ENCODE measurements around the gene PNPLA5.
"Not testable (repeated sequence)": the region's sequence is repeated elsewhere in the genome, so short reads cannot be mapped to it uniquely, and the experiment has no call there.

Gene PNPLA5

GRCh38 chr22:43917521-43917920 is 25.7 kb upstream of the PNPLA5 start:
- no peak for DNase-seq
- H3K4me3 Mint-ChIP-seq = no peak overlapping the region
- H3K27ac Mint-ChIP-seq = no peak overlapping the region
- ATAC-seq = no peak
- H3K4me1 Mint-ChIP-seq = no peaks in the 10 kb centered on the region
- H3K36me3 Mint-ChIP-seq (ENCODE audit: low read depth) = no peaks in the 10 kb centered on the region
- H3K9me3 Mint-ChIP-seq = no peaks in the 10 kb centered on the region
- H3K27me3 Mint-ChIP-seq = peaks cover 17% of the 10 kb centered on the region

- DNase-seq (no peak), ATAC-seq (no peak)
- H3K4me3 Mint-ChIP-seq = no peak overlapping the region
- H3K9me3 Mint-ChIP-seq = no peaks in the 10 kb centered on the region
- no peaks in the 10 kb centered on the region for H3K36me3 Mint-ChIP-seq (ENCODE audit: low read depth)
- no peaks in the 10 kb centered on the region for H3K4me1 Mint-ChIP-seq
- no peak overlapping the region for H3K27ac Mint-ChIP-seq
- peaks cover 17% of the 10 kb centered on the region for H3K27me3 Mint-ChIP-seq
These were observed 19.5 kb upstream of the PNPLA5 start for GRCh38 chr22:43911351-43911750.

GRCh38 chr22:43910178-43910695 is 18.4 kb upstream of the PNPLA5 start:
- ATAC-seq (no peak), DNase-seq (no peak)
- Mint-ChIP-seq H3K27me3 (peaks cover 19% of the 10 kb centered on the region), H3K4me3 (no peak overlapping the region), H3K9me3 (no peaks in the 10 kb centered on the region), H3K36me3 (ENCODE audit: low read depth) (no peaks in the 10 kb centered on the region), H3K27ac (no peak overlapping the region), H3K4me1 (no peaks in the 10 kb centered on the region)

- Mint-ChIP-seq H3K27me3 (peaks cover 19% of the 10 kb centered on the region), H3K36me3 (ENCODE audit: low read depth) (no peaks in the 10 kb centered on the region), H3K4me1 (no peaks in the 10 kb centered on the region), H3K27ac (no peak overlapping the region), H3K4me3 (no peak overlapping the region), H3K9me3 (no peaks in the 10 kb centered on the region)
- ATAC-seq (no peak), DNase-seq (no peak)
These were observed 17.9 kb upstream of the PNPLA5 start for GRCh38 chr22:43909708-43910107.

GRCh38 chr22:43905681-43906080 is 13.9 kb upstream of the PNPLA5 start:
- Mint-ChIP-seq H3K4me1 (no peaks in the 10 kb centered on the region), H3K9me3 (no peaks in the 10 kb centered on the region), H3K27me3 (peaks cover 25% of the 10 kb centered on the region), H3K4me3 (no peak overlapping the region), H3K36me3 (ENCODE audit: low read depth) (no peaks in the 10 kb centered on the region), H3K27ac (no peak overlapping the region)
- no peak for DNase-seq
- no peak for ATAC-seq

- H3K27ac Mint-ChIP-seq; H3K4me3 Mint-ChIP-seq; ATAC-seq; H3K36me3 Mint-ChIP-seq (ENCODE audit: low read depth); H3K9me3 Mint-ChIP-seq; H3K4me1 Mint-ChIP-seq: not testable (repeated sequence)
- peaks cover 18% of the 10 kb centered on the region for H3K27me3 Mint-ChIP-seq
- DNase-seq = peak; percentile 37
These were observed 12.6 kb upstream of the PNPLA5 start for GRCh38 chr22:43904412-43904811.

- H3K27ac Mint-ChIP-seq, H3K4me1 Mint-ChIP-seq: not testable (repeated sequence)
These were observed 11.2 kb upstream of the PNPLA5 start for GRCh38 chr22:43903033-43903432.

GRCh38 chr22:43901976-43902643 is 10.3 kb upstream of the PNPLA5 start:
- Mint-ChIP-seq H3K9me3 (no peaks in the 10 kb centered on the region), H3K4me3 (no peak overlapping the region), H3K27me3 (peaks cover 18% of the 10 kb centered on the region), H3K36me3 (ENCODE audit: low read depth) (no peaks in the 10 kb centered on the region), H3K27ac (no peak overlapping the region), H3K4me1 (no peaks in the 10 kb centered on the region)
- ATAC-seq (no peak), DNase-seq (no peak)

More at GRCh38 chr22:43903033-43903432, 11.2 kb upstream of the PNPLA5 start:
- not testable (repeated sequence) for ATAC-seq; H3K9me3 Mint-ChIP-seq; DNase-seq; H3K4me3 Mint-ChIP-seq; H3K36me3 Mint-ChIP-seq (ENCODE audit: low read depth)
- H3K27me3 Mint-ChIP-seq = peaks cover 18% of the 10 kb centered on the region

- Mint-ChIP-seq H3K4me3 (no peak overlapping the region), H3K27me3 (peaks cover 16% of the 10 kb centered on the region), H3K36me3 (ENCODE audit: low read depth) (no peaks in the 10 kb centered on the region), H3K9me3 (no peaks in the 10 kb centered on the region), H3K27ac (no peak overlapping the region), H3K4me1 (no peaks in the 10 kb centered on the region)
- DNase-seq (no peak), ATAC-seq (no peak)
These were observed 8.4 kb upstream of the PNPLA5 start for GRCh38 chr22:43900206-43900605.

- ATAC-seq = peak; percentile 44
- no peak for DNase-seq
- Mint-ChIP-seq H3K4me3 (no peak overlapping the region), H3K9me3 (no peaks in the 10 kb centered on the region), H3K27ac (no peak overlapping the region), H3K4me1 (no peaks in the 10 kb centered on the region), H3K27me3 (peaks cover 16% of the 10 kb centered on the region), H3K36me3 (ENCODE audit: low read depth) (no peaks in the 10 kb centered on the region)
These were observed 6.0 kb upstream of the PNPLA5 start for GRCh38 chr22:43897751-43898261.

GRCh38 chr22:43895986-43896645 is 4.3 kb upstream of the PNPLA5 start:
- no peak for DNase-seq
- H3K27ac Mint-ChIP-seq = no peak overlapping the region
- no peaks in the 10 kb centered on the region for H3K36me3 Mint-ChIP-seq (ENCODE audit: low read depth)
- no peak overlapping the region for H3K4me3 Mint-ChIP-seq
- ATAC-seq = no peak
- H3K9me3 Mint-ChIP-seq = no peaks in the 10 kb centered on the region
- H3K4me1 Mint-ChIP-seq = no peaks in the 10 kb centered on the region
- H3K27me3 Mint-ChIP-seq = peaks cover 24% of the 10 kb centered on the region

GRCh38 chr22:43894122-43894521 is 2.3 kb upstream of the PNPLA5 start:
- Mint-ChIP-seq H3K4me1 (no peaks in the 10 kb centered on the region), H3K27me3 (peaks cover 33% of the 10 kb centered on the region), H3K36me3 (ENCODE audit: low read depth) (no peaks in the 10 kb centered on the region), H3K4me3 (no peak overlapping the region), H3K9me3 (no peaks in the 10 kb centered on the region), H3K27ac (no peak overlapping the region)
- DNase-seq (no peak), ATAC-seq (no peak)

- Mint-ChIP-seq H3K36me3 (ENCODE audit: low read depth) (no peaks in the 10 kb centered on the region), H3K4me1 (no peaks in the 10 kb centered on the region), H3K4me3 (no peak overlapping the region), H3K27ac (no peak overlapping the region), H3K27me3 (peaks cover 40% of the 10 kb centered on the region), H3K9me3 (no peaks in the 10 kb centered on the region)
- DNase-seq = no peak
- ATAC-seq = no peak
These were observed 1.5 kb upstream of the PNPLA5 start for GRCh38 chr22:43893266-43893665.

GRCh38 chr22:43892183-43892894 is 526 bp upstream of the PNPLA5 start:
- no peak for ATAC-seq
- Mint-ChIP-seq H3K4me3 (no peak overlapping the region), H3K27ac (no peak overlapping the region), H3K27me3 (peaks cover 43% of the 10 kb centered on the region), H3K4me1 (no peaks in the 10 kb centered on the region), H3K9me3 (no peaks in the 10 kb centered on the region), H3K36me3 (ENCODE audit: low read depth) (no peaks in the 10 kb centered on the region)
- DNase-seq = no peak

GRCh38 chr22:43890901-43891331 is 897 bp downstream of the PNPLA5 start:
- Mint-ChIP-seq H3K4me3 (no peak overlapping the region), H3K4me1 (no peaks in the 10 kb centered on the region), H3K27me3 (peaks cover 51% of the 10 kb centered on the region), H3K27ac (no peak overlapping the region), H3K9me3 (no peaks in the 10 kb centered on the region), H3K36me3 (ENCODE audit: low read depth) (no peaks in the 10 kb centered on the region)
- no peak for ATAC-seq
- no peak for DNase-seq
